NCI-H226 (cell line): ENCODE measurements around the gene POLN.
"Not testable (repeated sequence)": the region's sequence is repeated elsewhere in the genome, so short reads cannot be mapped to it uniquely, and the experiment has no call there.

Source experiments
- DNase-seq: peaks from one replicate; pipeline ENCODE4 v3.0.0-alpha.2; 2015

Gene POLN

GRCh38 chr4:2212831-2213230 lies 29.1 kb downstream of the POLN start:
- DNase-seq = no peak

GRCh38 chr4:2202789-2203188 lies 39.1 kb downstream of the POLN start:
- not testable (repeated sequence) for DNase-seq

GRCh38 chr4:2194496-2194895 lies 47.4 kb downstream of the POLN start:
- no peak for DNase-seq

GRCh38 chr4:2193326-2193725 lies 48.6 kb downstream of the POLN start:
- DNase-seq = no peak

- no peak for DNase-seq
Observed at GRCh38 chr4:2186865-2187172, 55.1 kb downstream of the POLN start.

- peak; percentile 13 for DNase-seq
Observed at GRCh38 chr4:2186133-2186864, 55.6 kb downstream of the POLN start.

GRCh38 chr4:2183394-2183793 lies 58.5 kb downstream of the POLN start:
- DNase-seq = no peak

GRCh38 chr4:2182994-2183393 lies 58.9 kb downstream of the POLN start:
- DNase-seq = no peak

- DNase-seq = no peak
Observed at GRCh38 chr4:2180410-2180809, 61.5 kb downstream of the POLN start.

GRCh38 chr4:2179717-2180116 lies 62.2 kb downstream of the POLN start:
- DNase-seq = no peak

- no peak for DNase-seq
Observed at GRCh38 chr4:2178986-2179385, 62.9 kb downstream of the POLN start.

GRCh38 chr4:2177443-2178093 lies 64.4 kb downstream of the POLN start:
- DNase-seq = no peak

GRCh38 chr4:2175990-2176698 lies 65.8 kb downstream of the POLN start:
- no peak for DNase-seq

- DNase-seq = no peak
Observed at GRCh38 chr4:2174061-2174460, 67.9 kb downstream of the POLN start.

GRCh38 chr4:2172627-2173231 lies 69.2 kb downstream of the POLN start:
- no peak for DNase-seq

- no peak for DNase-seq
Observed at GRCh38 chr4:2172161-2172560, 69.8 kb downstream of the POLN start.

GRCh38 chr4:2168469-2169319 lies 73.2 kb downstream of the POLN start:
- DNase-seq = no peak

- no peak for DNase-seq
Observed at GRCh38 chr4:2166253-2166652, 75.7 kb downstream of the POLN start.

- DNase-seq = no peak
Observed at GRCh38 chr4:2165391-2165790, 76.5 kb downstream of the POLN start.

- no peak for DNase-seq
Observed at GRCh38 chr4:2163311-2163821, 78.6 kb downstream of the POLN start.

- DNase-seq = not testable (repeated sequence)
Observed at GRCh38 chr4:2161092-2161703, 80.7 kb downstream of the POLN start.

- DNase-seq = no peak
Observed at GRCh38 chr4:2159931-2160330, 82.0 kb downstream of the POLN start.
